ENCODE measurements around the gene BCL3.
A peak's percentile ranks its signal among the peaks of the same experiment; 100 is the strongest.

BCL3 gene

DNA sequence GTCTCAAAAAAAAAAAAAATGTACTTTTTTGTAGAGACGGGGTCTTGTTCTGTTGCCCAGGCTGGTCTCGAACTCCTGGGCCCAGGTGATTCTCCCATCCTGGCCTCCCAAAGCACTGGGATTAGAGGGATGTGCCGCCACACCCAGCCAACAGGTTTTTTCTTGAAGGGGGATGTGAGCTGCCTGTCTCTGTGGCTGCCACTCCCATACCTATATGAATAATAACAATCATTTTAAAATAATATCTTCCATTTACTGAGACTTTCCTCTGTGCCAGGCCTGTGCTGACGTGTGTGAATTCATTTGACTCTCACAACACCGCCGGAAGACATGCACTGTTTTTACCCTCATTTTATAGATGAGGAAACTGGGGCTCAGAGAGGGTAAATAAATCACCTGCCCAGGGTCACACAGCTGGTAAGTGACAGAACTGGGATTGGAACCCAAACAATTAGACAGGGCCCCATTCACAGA lies 7.2 kb upstream of the BCL3 start:
- DNase-seq (ENCODE audit: low read depth in 1 of 2, low spot score in 1 of 2): no peak

DNA sequence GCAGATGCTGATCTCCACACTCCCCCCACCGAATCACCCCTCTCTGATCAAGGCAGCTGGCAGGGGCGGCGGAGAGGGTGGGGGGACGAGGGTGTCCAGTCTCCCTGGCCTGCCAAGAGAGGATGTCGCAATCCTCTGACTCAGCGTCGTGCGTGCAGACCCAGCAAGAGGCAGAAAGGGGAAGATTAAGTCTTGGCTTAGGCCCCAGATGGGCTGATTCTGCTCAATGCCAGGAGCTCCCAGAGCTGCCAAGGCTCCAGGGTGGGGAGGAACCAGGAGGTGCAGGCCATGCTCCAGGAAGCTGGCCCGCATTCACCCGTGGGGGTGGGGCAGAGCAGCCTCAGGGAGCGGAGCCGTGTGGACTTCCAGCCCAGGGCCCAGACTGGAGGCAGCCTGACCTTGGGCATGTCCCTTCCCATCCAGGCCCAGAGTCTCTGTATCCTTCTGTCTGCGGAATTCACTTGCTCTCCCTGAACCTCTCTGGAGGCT lies 6.6 kb upstream of the BCL3 start:
- no peak for DNase-seq (ENCODE audit: low read depth in 1 of 2, low spot score in 1 of 2)

DNA sequence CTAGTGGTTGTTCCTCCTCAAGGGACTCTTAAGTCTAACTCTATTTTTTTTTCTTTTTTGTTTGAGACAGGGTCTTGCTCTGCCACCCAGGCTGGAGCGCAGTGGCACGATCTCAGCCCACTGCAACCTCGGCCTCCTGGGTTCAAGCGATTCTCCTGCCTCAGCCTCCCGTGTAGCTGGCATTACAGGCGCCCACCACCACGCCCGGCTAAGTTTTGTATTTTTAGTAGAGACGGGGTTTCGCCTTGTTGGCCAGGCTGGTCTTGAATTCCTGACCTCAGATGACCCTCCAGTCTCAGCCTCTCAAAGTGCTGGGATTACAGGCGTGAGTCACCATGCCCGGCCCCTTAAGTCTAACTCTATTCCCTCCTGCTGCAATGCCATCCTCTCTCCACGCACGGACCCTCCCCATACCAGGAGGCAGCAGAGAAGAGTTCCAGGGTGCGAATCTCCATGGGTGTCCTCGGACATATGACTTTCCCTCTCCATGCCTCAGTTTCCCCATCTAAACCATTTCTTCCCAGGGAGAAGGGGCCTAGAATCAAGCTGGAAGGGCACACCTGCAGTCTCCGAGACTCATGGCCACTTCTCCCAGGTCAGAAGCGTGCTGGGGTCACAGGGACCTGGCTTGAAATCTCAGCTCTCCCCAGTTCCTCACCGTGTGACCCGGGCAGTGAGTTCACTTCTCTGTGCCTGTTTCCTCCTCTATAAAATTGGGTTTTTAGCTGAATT lies 6.0 kb upstream of the BCL3 start:
- no peak for DNase-seq (ENCODE audit: low read depth in 1 of 2, low spot score in 1 of 2)

DNA sequence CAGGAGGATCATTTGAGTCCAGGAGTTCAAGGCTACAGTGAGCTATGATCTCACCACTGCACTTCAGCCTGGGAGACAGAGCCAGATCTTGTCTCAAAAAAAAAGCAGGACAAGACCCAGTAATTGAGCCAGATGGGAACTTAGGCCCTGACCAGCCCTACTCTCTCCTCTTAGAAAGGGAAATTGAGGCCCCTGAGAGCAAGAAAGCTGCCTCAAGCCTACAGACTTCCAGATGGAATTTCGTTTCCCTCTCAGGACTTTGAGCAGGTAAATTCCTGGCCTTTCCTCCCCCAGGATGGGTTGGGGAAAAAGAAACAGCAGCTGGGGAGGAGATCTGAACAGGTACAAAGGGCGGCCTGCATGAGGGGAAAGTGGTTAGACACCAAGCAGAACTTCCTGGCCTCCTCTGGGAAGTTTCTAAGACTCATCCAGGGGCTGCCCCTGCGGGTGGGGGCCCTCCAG lies 3.6 kb upstream of the BCL3 start:
- DNase-seq (ENCODE audit: low read depth in 1 of 2, low spot score in 1 of 2): no peak

DNA sequence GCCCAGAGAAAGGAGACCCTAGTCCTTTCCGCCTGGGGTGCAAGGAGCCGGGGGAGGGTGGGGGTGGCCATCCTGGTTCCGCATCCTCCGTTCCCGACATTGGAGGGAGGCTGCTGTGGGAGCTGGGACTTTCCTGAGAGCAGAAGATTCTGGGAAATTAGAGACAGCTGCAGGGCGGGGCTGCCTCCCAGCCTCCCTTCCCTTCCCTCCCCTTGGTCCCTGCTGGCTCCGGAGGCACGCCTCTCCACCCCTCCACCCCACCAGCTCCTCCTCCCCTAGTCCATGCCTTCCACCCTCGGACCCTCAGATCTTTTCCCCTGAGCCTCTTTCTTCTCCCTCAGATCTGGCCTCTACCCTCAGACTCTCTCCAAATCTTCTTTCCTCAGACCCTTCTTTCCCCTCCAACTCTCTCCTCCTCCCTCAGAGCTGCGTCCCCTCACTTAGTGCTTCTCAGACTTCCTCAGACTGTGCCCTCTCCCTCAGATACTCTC lies 3.1 kb upstream of the BCL3 start:
- DNase-seq (ENCODE audit: low read depth in 1 of 2, low spot score in 1 of 2): no peak

DNA sequence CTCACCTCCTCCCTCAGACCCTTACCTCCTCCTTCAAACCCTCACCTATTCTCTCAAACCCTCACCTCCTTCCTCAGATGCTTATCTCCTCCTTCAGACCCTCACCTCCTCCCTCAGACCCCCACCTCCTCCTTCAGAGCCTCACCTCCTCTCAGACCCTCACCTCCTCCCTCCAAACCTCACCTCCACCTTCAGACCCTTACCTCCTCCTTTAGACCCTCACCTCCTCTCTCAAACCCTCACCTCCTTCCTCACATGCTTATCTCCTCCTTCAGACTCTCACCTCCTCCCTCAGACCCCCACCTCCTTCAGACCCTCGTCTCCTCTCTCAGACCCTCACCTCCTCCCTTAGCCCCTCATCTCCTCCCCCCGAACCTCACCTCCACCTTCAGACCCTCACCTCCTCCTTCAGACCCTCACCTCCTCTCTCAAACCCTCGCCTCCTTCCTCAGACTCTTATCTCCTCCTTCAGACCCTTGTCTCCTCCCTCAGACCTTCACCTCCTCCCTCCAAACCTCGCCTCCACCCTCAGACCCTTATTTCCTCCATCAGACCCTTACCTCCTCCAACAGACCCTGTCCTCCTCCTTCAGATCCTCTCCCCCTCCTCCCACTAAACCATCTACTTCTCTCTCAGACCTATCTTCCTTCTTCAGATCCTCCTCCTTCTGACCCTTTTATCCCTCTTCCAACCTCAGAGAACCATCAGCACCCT lies 2.5 kb upstream of the BCL3 start:
- DNase-seq (ENCODE audit: low read depth in 1 of 2, low spot score in 1 of 2): no peak

DNA sequence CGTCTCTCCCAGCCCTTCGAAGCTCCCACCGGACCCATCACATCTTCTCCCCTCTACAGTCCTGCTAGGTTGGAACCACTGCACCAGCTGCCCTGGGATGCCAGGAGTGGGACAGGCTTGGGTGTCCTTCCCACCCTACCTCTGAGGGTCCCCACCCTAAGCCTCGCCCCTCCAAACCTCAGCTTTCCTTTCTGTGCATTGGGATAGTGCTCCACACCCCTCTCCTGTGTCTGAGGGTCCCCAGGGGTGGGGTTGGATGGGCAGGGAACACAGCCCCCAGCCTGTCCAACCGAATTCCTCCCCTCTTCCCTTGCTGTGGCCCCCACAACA lies 1.9 kb upstream of the BCL3 start:
- DNase-seq (ENCODE audit: low read depth in 1 of 2, low spot score in 1 of 2): no peak

DNA sequence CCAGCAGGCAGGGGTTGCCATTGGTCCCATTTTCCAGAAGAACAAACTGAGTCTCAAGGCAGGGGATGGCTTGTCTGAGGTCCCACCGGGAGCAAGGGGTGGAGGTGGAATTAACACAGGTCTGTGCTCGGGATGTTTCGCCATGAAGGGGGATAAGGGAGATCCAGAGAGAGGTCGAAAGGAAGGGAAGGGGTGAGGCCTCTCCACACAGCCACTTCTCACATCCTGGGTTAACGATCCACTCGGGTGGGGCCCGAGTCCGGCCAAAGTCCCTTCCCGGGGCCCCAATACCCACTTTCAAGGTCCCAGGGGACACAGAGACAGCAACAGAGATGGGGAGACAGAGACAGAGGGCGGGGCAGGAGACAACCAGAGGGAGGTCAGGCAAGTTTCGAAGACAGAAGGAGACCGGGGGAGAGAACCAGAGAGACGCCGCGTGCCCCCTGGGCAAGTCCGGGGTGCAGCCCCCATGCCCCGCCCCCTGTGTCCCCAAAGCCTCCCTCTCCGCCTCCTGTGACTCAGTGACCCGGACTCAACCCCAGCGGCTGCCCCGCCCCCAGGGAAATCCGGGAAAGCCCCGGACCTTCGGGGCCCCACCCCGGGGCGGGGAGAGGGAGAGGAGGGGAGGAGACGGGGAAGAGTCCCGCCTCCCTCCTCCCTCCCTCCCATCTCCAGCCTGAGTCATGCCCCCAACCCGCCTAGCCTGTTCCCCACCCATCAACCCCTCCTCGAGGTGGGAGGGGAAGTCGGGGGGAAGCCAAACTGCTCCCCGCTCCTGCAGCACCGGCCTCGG lies 1.4 kb upstream of the BCL3 start:
- peak; percentile 90 to 93 for DNase-seq (ENCODE audit: low read depth in 1 of 2, low spot score in 1 of 2)

DNA sequence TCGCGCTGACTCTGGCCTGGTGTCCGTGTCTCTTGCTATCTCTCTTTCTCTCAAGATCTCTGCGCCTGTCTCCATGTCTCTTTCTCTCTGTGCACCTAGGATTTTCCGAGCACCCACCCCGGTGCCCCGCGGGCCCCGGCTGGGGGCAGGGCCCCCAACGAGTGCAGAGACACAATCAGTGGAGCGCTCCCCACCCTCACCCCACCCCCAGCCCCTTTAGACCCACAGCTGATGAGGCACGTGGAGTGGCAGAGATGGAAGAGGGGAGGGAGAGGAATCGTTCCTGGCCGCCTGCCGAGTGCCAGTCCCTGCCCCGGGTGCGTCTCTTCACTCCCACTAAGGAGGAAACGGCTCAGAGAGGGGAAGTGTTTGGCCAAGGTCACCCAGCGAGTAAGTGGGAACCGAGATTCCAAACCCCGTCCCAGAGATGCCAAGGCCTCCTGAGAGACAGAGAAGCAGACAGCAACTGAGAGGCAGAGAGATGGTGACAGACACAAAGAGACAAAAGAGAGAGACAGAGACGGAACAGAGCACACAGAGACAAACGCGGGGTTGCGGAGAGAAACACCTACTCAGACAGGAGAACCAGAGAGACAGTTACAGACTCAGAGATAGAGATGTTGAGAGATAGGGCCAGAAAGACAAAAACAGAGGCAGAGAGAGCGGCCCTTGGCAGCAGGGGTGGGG lies 626 bp upstream of the BCL3 start:
- no peak for DNase-seq (ENCODE audit: low read depth in 1 of 2, low spot score in 1 of 2)

DNA sequence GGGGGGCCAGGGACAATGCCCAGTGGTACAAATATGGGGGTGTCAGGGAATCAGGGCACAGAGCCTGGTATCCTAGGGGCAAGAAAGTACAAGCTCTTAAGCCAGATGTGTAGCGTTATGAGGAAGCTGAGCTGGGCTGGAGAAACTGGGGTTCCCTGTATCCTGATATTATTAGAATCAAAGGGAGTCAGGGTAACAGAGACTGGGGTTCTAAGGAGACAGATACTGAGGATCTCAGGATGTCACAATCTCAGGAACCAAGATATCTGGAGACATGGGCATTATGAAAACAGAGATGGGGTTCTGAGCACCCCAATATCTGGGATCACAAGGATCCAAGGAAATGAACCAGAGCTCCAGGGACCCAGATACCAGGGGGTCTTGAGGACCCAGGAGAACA lies 784 bp downstream of the BCL3 start:
- no peak for DNase-seq (ENCODE audit: low read depth in 1 of 2, low spot score in 1 of 2)

DNA sequence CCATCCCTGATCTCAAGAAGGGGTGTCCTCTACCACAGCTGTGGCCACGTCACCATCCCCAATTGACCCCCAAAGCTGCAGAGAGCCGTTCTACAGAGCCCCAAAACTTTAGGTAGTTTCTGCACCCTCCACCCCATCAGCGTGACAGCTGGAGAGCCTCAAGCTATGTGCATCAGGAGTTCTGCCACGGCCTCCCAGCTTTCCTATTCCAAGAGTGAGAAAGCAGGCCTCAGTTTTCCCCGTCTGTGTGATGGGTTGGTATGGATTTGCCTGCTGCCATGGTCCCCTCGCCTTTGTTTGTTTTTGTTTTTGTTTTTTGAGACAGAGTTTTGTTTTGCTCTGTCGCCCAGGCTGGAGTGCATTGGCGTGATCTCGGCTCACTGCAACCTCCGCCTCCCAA lies 1.5 kb downstream of the BCL3 start:
- no peak for DNase-seq (ENCODE audit: low read depth in 1 of 2, low spot score in 1 of 2)

DNA sequence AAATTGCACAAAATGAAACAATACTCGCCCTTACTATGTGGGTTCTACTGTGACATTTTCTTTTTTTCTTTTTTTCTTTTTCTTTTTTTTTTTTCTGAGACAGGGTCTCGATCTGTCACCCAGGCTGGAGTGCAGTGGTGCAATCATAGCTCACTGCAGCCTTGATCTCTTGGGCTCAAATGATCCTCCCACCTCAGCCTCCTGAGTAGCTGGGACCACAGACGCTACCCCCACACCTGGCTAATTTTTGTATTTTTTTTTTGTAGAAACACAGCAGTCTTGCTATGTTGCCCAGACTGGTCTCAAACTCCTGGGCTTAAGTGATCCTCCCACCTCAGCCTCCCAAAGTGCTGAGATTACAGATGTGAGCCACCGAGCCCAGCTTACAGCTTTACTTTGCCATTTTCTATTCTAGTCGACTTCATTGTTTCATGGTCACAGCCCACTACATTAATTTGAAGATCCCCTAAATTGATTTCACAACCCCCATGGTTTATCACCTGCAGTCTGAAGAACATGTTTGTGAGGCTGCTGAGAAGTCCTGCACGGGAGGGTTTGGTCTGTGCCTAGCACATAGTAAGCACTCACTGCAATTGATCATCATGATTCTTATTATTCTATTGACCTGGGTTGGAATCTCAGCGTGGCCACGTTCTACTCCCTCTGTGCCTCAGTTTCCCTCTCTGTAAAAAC lies 3.8 kb downstream of the BCL3 start:
- no peak for DNase-seq (ENCODE audit: low read depth in 1 of 2, low spot score in 1 of 2)

DNA sequence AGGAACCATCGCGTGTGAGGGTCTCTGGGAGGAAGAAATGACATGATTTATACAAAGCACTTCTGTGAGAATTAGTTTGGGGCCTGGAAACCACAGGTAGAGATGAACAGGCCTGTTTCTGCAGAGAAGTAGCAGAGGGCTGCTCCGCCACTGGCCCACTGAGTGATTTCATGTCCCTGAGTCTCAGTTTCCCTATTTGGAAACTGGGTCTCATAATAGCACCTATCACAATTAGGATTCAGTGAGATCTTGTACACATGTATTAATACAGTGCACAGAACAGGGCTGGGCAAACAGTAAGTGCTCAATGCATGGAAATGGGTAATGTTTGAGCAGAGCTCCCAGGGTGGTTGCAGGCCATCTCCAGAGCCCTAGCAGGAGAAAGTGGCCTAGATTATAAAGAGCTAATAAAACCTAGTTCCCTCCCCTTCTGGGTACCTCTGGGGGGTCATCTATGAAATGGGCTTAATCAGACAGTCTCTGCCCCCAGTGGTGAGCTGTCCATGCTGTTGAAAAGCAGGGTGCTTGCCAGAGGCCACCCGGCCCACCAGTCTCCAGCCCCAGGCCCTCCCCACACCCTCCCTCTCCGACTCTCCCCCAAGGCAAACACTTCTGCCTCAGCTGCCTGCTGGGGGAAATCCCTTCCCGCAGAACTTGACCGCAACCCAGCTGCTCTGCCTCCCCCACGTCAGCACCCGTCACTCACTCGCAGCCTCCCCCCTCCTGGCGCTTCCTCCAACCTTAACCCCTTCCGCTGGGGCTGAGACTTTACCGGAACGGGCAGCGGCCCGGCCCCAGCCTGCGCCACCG lies 4.5 kb downstream of the BCL3 start:
- DNase-seq (ENCODE audit: low read depth in 1 of 2, low spot score in 1 of 2): peak; percentile 83 to 86

DNA sequence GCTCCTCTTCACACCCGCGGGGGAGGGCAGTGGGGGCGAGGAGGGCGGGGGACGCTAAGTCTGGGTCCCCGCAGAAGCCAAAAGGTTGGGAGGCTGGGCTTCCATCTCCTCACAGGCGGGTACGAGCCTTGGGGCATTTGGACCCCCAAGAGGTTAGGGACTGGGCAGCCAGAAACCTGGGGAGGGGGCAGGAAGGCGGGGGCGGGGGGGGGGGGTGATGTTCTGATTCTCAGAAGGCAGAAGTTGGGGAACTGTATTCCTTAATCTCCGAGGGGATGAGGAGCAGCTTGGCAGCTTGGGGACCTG lies 5.1 kb downstream of the BCL3 start:
- no peak for DNase-seq (ENCODE audit: low read depth in 1 of 2, low spot score in 1 of 2)

DNA sequence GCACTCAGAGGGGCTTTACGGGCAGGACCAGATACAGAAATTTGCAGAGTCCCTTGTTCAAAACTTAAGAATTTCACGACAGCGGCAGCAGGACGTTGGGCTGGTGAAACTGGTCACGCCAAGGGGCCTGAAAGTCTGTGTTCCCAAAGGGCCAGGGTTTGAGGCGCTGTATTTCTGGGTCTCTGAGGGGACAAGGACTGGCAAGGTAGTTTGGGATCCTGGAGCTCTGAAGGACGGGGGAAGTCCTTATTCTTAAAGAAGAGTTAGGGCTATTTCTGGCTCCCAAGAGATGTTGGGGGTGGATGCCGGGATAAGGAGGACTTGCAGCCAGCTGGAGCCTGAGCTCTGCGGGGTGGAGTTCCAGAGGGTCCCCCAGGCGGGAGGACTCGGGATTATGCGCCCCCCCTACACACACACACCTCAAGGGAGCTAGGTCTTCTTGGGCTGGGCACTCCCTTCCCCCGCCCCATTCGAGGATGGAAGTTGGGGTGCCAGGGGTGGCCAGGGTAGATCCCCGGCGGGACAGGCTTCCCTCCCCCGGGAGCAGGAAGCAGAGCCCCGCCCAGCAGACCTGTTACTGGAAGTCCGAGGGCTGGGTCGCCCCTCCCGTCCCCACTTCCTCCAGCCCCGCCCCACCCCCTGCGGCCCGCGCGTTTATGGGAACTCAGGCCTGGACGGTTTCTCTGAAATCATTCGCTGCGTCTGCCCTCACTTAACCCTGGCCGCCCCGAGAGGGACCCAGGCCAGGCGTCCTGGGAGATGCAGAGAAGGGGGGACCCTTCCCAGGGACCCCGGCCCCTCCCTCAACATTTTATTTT lies 5.6 kb downstream of the BCL3 start:
- peak; percentile 54 to 56 for DNase-seq (ENCODE audit: low read depth in 1 of 2, low spot score in 1 of 2)

DNA sequence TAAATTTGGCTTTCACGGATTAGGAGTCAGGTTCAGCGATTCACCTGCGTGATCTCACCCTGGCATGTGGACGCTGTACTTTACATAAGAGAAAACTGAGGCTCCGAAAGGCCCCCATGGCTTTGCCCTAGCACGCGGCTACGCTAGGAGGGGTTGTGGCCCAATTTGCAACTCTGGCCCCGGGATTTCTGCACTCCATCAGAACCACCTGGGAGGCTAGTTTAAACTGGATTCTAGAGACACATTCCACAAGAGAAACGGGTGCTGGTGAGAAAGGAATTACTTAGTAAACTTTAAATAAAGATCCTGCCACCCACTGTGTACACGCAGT lies 6.2 kb downstream of the BCL3 start:
- DNase-seq (ENCODE audit: low read depth in 1 of 2, low spot score in 1 of 2): no peak

DNA sequence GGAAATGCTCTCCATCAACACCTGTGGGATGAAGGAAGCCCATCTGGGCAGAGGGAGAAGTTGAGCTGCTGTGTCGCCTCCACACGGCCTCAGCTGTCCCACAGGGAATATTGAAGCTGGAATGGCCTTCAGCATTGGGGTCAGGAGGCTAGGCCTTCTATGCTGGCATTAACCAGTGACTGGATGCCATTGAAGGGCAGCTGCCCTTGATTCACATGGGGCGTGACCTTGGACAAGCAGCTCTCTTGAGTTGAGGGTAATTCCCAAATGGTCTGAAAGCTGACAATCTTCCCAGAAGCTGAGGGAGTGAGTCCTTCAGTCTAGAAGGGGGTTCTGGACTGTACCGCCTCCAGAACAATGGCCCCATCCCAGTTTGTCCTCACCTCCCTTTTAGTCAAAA lies 6.7 kb downstream of the BCL3 start:
- DNase-seq (ENCODE audit: low read depth in 1 of 2, low spot score in 1 of 2): no peak

DNA sequence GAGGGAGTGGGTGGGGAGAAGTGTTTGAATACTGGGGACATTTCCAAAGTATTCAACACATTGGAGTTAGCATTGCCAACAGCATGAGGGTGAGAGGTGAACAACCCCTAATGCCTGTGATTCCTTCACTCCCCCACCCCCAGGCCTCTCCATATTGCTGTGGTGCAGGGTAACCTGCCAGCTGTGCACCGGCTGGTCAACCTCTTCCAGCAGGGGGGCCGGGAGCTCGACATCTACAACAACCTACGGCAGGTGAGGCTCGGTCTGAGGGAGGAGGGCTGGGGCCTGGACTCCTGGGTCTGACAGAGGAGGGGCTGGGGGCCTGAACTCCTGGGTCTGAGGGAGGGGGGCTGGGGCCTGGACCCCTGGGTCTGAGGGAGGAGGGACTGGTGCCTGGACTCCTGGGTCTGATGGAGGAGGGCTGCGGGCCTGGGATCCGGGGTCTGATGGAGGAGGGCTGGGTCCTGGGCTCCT lies 7.6 kb downstream of the BCL3 start:
- no peak for DNase-seq (ENCODE audit: low read depth in 1 of 2, low spot score in 1 of 2)

All from stimulated activated CD4-positive, alpha-beta T cell treated with anti-CD3 and anti-CD28 coated beads, Interleukin-15, amount 100 ng/mL, for 1 hour (primary cell).